Mucosa of descending colon (tissue), 3 donors: ENCODE data around the gene DENND2C. TPM values are rescaled to one million over a fixed set of nuclear protein-coding genes. Genes with fewer than 3 reads are reported as not detected.

Experiments
- ATAC-seq: fragments of 200-7000 bp; cut with Tn5 transposase; one replicate; pipeline ENCODE4 v1.9.1; 2020; ENCODE audit warnings: mild to moderate bottlenecking, moderate library complexity
- DNase-seq, 3 donors: peaks; one replicate each; pipeline ENCODE4 v3.0.0-alpha.2; 2020
- H3K36me3 ChIP-seq: fragments of 200-600 bp; one replicate; pipeline ENCODE4 v1.8.0; 2021; ENCODE audit warnings: low read depth, mild to moderate bottlenecking
- H3K4me1 ChIP-seq: fragments of 200-600 bp; one replicate; pipeline ENCODE4 v1.8.0; 2021; ENCODE audit warnings: low read depth, mild to moderate bottlenecking
- H3K4me3 ChIP-seq: fragments of 200-600 bp; one replicate; pipeline ENCODE4 v1.8.0; 2021; ENCODE audit warnings: mild to moderate bottlenecking
- H3K9me3 ChIP-seq: fragments of 200-600 bp; one replicate; pipeline ENCODE4 v1.8.0; 2021; ENCODE audit warnings: mild to moderate bottlenecking
- CTCF ChIP-seq: fragments of 200-600 bp; IDR thresholded peaks from one replicate; pipeline ENCODE4 v1.8.0; 2022; ENCODE audit warnings: antibody characterized with exemption, mild to moderate bottlenecking
- intact Hi-C, 2 donors: fragments of 100-400 bp; cut with DNase I in 1 of 2; cut with micrococcal nuclease in 1 of 2; formaldehyde crosslinking; loops; one replicate each; pipeline versions ENCODE4 v1.11.0 to v1.11.1; 2022; cut with DNase I, micrococcal nuclease
- total RNA-seq, 3 donors: library from RNA; stranded (reverse); fragmentation: NEBNext Ultra II Directional in 2 of 3; extraction: Animal tissue kit (Norgen Biotek cat#: 25700) in 2 of 3; gene quantifications; one replicate each; pipeline versions ENCODE4 v1.2.1 to v1.2.4, GENCODE V29; 2021 to 2023
- donor health status: DM: no; HTN: no; CAD: no; lungs with moderate emphysema.
- donor health status: DM: no; HTN: no; CAD: no.
- donor health status: DM: no; HTN: yes; CAD: no.

DENND2C gene
- total RNA-seq, 3 donors from 2014 or later: 0.80 to 1.6 (median 0.87) TPM

GRCh38 chr1:114691061-114691460 lies 21.2 kb upstream of the DENND2C start:
- intact Hi-C loops: no loop called here
- TF ChIP-seq CTCF: no peak
- Histone ChIP-seq H3K4me3 (no peak overlapping the region), H3K4me1 (no peaks in the 10 kb centered on the region), H3K9me3 (no peaks in the 10 kb centered on the region), H3K36me3 (no peaks in the 10 kb centered on the region)
- DNase-seq (no peak), ATAC-seq (no peak)

- DNase-seq (no peak), ATAC-seq (no peak)
- H3K4me3 ChIP-seq: no peak overlapping the region
- H3K4me1 ChIP-seq: no peaks in the 10 kb centered on the region
- no peaks in the 10 kb centered on the region for H3K9me3 ChIP-seq
- H3K36me3 ChIP-seq: no peaks in the 10 kb centered on the region
- no peak for TF ChIP-seq CTCF
- intact Hi-C loops: no loop called here
Measured at GRCh38 chr1:114690148-114690547, 20.3 kb upstream of the DENND2C start.

DNA sequence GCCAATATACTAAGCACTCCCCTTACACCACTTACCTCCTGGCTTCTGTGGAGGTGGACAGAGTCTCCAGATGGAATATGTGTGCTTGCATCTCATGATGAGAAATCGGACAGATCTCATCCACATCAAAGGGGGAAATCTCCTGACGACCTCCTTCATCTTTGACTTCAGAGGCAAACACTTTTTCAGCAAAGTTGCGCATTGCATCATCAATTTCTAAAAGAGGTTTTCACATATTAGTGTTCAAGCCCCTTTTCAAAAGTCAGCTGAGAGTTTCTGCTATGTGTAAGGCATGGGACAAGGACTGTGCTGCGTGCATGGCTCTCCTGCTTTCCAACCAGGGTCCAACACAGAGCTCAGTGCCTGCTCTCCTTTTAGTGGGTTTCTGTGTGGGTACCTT lies 18.7 kb upstream of the DENND2C start:
- DNase-seq (no peak), ATAC-seq (no peak)
- no peak overlapping the region for H3K4me3 ChIP-seq
- no peak for TF ChIP-seq CTCF
- H3K9me3 ChIP-seq: no peaks in the 10 kb centered on the region
- no peaks in the 10 kb centered on the region for H3K4me1 ChIP-seq
- no peaks in the 10 kb centered on the region for H3K36me3 ChIP-seq
- intact Hi-C loops: no loop called here

DNA sequence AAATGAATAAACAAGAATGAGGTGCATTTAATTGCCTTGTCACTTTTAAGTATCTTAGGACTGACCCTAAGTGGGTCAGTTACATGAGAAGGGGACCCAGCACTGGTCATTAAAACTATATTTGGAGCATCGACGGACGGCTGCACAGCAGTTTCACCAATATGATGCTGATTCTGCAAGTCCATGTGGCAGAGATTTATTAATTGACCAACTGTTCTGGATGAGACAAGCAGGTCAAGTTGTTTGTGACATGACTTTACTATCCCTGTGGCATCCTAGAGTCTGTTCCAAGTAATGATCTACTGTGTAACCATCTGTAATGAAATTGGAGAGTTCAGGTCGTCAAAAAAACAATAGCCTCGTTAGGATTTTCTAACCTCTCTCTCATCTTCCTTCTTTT lies 16.0 kb upstream of the DENND2C start:
- no peak for TF ChIP-seq CTCF
- intact Hi-C loops: no loop called here
- Histone ChIP-seq H3K9me3 (no peaks in the 10 kb centered on the region), H3K36me3 (no peaks in the 10 kb centered on the region), H3K4me3 (no peak overlapping the region), H3K4me1 (no peaks in the 10 kb centered on the region)
- DNase-seq (no peak), ATAC-seq (no peak)

DNA sequence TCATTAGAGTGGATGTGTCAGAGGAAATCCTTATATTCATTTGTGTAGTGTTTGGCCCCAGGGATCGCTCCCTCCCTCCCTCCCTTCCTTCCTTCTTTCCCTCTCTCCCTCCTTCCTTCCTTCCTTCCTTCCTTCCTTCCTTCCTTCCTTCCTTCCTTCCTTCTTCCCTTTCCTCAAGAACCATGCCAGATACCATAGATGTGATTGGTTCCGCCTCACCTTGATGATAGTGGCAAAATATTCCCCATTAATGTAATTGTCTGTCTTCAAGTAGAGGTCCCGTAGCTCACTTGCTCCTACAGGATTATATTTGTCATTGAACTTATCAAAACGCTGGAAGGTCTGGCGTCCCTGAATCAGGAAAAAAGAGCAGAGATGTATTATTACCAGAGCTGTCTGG lies 7.8 kb upstream of the DENND2C start:
- TF ChIP-seq CTCF: no peak
- no peak overlapping the region for H3K4me3 ChIP-seq
- H3K9me3 ChIP-seq: no peaks in the 10 kb centered on the region
- DNase-seq: no peak
- no peak for ATAC-seq
- no peaks in the 10 kb centered on the region for H3K36me3 ChIP-seq
- intact Hi-C loops: no loop called here
- H3K4me1 ChIP-seq: no peaks in the 10 kb centered on the region

DNA sequence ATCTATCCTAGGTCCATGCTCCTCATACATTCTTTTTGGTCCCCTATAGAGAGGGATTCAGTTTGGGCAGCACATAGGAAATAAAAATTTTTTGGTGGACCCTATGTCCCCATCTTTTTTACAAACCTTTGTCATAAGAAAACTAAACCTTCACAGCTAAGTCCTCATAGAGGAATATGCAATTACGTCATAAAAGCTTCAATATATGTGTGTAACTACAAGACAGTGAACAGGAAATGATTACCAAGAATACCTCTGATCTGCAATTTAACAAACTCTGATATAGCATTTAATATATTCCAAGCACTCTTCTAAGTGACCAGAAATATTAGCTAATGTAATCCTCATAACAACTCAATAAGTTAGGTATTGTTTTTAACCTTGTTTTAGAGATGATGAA lies 6.3 kb upstream of the DENND2C start:
- intact Hi-C loops: no loop called here
- no peaks in the 10 kb centered on the region for H3K9me3 ChIP-seq
- H3K4me3 ChIP-seq: no peak overlapping the region
- DNase-seq (no peak), ATAC-seq (no peak)
- no peak for TF ChIP-seq CTCF
- no peaks in the 10 kb centered on the region for H3K36me3 ChIP-seq
- no peaks in the 10 kb centered on the region for H3K4me1 ChIP-seq
